HTR-8/SVneo (cell line): ENCODE data around the gene KLHL29.
A peak's percentile ranks its signal among the peaks of the same experiment; 100 is the strongest.

Source experiments
- DNase-seq: peaks from one replicate; pipeline ENCODE4 v3.0.0; 2011; ENCODE audit warnings: low spot score, mixed read lengths; ENCODE audit not compliant: insufficient read length
- FAIRE-seq: peaks from 2 replicates; lab custom pipeline; 2011; peaks lifted over from hg19 to GRCh38; lab: Jason Lieb, UNC

KLHL29 gene

DNA sequence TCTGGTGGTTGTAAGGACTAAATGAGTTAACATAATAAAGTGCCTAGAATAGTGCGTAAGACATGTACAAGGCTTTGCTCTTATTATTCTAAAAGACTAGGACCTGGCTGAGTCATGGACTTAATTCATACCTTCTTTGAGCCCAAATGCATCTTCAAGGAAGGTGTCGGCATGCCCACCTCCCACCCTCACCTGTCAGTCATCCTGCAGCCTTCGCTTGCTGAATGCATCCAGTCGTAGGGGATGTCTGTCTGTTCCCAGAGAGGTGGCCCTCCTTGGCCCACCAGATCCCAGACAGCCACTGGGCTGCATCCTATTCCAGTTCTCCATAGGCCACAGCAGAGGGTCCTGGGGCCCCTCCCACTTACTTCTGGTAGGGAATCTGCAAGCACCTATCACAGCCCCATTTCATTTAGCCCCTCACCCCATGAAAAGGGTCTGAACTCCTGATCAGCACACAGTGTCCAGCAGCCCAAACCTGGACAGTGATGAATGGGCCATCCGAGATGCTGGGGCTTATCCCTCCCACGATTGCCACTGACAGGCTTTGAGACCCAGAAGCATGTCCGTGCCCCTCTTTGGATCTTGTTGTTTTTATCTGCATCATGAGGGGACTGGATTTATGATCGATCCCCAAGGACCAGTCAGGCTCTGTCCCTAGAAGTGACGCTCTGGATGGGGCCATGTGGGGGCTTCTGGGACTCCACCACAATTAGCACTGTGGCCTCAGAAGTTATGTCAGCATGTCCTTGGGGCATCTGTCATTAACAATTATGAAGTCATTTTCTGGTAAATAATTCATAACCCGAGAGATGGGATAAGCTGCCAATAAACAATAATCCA is 101.1 kb downstream of the KLHL29 start:
- FAIRE-seq (no peak), DNase-seq (no peak)

DNA sequence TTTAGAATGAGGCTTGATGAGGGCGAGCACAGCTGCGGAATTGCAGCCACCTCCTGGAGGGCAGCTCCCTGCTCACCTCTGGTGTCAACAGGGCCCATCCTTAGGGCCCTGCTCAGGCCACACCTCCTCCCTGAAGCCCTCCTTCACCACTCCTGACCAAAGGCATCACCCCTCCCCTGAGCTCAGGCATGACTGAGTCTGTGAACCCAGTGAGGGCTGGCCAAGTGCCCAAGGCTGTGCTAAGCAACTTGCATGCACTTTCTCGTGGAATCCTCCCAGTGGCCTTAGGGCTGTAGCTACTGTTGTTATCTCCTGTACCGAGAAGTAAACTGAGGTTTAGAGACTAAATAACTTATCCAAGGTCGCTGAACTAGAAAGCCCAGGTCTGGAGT is 101.7 kb downstream of the KLHL29 start:
- DNase-seq (no peak), FAIRE-seq (no peak)

DNA sequence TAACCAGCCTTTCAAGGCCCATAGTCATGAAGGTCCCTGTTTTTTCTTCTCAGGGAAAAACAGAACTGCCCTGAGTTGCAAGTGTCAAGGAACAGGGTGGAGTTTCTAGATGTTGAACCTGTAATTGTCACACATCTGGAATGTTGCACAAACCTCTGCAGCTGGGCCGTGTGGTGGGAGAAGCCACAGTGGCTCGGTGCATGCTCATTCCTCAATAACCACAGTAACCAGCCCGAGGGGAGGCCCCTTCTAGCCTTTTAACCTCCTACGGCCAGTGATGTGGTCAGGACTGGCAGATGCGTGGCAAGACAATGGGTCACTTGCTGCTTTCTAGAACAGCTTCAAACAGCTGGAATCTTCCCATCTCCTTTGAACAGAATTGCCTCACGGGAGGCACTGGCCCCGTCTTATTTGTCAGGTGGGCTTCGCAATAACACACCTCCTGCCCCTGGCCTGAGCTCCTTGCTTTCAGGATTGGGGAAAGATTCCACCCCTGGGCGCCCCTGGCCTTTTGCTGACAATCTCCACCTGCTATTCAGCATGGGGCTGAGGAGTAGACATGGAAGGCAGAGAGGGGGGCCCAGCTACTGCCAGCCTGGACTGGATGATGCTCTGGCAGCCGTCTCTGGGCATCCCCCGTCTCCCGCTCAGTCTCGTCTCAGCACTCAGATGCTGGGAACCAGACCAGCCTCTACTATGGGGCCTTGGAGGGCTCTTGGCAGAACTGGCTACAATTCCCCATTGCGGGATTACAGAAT is 102.9 kb downstream of the KLHL29 start:
- FAIRE-seq (no peak), DNase-seq (no peak)

DNA sequence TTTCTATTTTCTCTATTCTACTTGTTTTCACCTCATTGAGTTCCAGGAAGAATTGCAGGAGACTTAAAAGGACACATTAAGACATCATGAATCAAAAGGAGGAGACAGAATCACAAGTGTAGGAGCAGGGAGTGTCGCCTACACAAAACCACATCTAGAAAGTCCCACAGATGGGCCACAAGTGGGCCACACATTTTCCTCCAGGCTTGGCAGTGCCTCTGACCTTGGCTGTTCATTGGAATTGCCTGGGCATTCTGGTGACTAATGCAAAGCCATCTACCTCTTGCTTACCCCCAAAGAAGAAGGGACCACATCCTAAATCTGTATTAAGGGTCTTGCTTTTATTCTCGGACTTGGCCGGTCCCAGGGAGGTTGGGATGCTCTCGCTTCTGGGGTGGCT is 103.6 kb downstream of the KLHL29 start:
- FAIRE-seq (no peak), DNase-seq (no peak)

DNA sequence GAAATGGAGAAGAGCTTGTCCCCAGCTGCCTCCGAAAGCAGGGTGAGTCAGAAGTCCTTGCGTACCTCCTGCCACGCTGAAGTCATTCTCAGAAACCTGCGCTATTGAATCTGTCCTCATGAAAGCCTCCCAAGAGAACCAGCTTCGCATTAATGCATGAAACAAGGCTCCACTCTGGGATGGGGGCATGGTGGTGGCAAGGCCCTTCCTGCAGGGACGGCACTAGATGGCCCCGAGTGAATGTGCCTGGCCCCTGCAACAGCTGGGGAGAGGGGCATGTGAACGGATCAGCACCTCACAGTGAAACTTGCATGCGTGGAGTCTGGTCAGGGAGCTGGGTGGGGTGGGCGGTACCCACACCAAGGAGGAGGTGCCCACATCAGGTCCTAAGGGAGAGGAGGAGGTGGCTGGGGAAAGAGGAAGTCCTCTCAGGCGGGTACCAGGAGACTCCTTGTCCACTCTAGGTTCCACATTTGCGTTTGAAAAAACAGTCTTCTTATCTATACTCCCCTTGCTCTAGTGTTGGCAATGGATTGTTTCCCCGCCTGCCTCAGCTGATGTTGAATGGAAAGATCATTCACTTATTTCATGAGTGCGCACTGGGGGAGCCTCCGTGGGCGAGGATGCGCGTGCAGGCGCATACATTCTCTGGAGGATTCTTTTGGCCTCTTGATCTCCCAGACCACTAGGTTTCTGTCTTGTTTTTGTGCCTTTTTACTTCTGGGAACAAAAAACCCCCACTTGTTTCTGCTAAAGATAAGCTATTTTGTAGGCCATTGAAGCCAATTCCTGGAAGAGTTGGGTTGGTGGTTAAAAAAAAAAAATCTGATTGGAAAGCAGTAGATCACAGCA is 104.7 kb downstream of the KLHL29 start:
- no peak for FAIRE-seq
- DNase-seq: no peak

DNA sequence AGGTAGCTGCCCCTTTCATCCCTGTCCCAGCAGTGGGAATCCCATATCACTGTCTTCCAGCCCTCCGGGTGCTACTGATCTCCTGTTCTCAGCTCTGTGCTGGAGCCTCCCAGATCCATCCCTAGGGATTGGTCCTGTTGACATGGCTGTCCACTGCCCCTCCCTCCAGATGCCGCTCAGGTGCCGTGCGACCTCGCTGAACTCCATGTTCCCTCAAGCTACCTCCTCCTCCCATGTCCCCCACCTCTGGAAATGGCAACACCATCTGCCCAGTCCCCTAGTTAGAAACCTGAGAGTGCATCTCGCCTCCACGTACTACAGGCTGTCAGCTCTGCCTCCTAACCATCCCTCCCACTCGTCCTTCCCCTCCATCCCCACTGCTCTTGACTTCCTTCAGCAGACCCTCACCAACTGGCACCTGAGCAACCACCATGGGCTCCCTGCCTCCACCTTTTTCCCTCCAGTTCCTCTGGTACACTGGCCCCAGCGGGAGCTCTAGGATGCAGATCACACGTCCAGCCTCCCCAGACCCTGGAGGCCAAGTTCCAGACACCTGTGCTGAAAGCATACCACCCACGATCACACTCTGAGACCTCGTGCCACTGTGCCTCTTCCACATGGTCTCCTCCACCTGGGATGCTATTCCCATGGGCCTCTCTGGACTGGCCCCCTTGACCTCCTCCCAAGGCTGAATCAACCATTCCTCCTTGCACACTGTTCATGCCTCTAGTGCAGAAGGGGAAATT is 106.8 kb downstream of the KLHL29 start:
- FAIRE-seq (no peak), DNase-seq (no peak)

DNA sequence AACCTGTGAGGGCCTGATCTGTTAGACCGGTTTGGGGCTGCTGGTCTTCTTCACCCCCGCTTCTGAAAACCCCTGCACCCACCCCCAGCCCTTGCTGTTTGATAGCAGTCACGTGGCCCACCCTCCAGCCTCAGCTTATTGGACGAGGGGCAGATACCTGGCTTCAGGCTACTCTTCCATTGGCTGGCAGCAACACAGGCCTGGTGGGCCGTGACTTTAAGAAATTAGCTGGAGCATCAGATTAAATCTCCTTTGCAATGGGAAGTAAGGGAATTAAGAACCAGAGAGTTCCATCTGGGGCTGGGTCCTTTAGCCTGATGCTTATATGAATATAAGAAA is 107.3 kb downstream of the KLHL29 start:
- DNase-seq: no peak
- no peak for FAIRE-seq

DNA sequence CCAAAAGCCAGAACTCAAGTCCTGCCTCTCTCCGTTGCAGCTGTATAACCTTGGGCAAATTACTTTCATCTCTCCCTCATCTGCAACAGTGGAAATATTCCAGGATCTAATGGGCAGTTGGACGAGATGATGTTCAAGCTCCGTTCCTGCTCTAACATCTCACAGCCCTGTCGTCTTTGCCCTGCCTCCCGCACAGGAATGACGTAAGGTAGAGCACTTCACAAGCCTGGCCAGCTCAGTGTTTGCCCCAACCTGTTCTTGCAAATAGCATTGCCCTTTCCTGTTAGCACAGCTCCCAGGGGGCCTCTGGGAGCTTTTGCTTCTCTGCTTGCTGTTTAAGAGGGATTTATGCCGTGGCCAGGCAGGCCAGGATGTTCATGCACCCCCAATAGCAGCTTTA is 107.9 kb downstream of the KLHL29 start:
- FAIRE-seq: no peak

DNA sequence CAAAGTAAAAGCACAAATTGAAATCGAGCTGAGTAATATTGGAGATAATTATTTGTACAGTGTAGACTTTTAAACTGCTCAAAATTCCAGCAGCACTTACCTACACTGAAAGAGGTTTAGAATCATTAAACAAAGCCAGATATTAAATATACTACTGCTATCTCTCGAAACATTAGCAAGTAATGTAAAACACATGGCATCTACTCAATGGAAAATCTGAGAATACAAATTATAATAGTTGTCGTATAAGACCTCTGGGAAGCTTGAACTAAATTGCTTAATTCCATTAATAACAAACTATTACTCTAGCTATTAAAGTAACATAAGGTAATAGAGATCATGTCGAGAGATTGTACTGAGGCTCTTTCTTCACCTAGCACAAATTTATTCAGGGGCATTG is 108.9 kb downstream of the KLHL29 start:
- DNase-seq (no peak), FAIRE-seq (no peak)

More for the DNA sequence above, 107.9 kb downstream of the KLHL29 start:
- no peak for DNase-seq

DNA sequence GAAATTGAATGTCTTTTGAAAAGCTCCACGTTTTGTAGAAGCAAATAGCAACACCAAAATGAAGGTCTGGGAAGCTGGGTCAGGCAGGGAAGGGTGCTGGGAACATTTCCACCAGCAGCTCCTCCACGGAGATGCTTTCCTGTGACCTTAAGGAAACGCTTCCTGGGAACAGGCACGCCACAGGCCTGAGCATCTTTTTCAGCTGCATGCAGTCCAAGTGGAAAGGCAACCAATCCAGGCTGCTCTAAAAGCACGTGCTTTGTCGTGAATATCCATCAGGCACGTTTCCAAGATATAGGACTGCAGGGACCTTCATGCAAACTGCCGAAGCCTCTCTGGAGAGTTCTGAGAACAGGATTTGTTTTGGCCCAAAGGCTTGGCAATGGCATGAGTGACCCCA is 109.3 kb downstream of the KLHL29 start:
- DNase-seq (no peak), FAIRE-seq (no peak)

DNA sequence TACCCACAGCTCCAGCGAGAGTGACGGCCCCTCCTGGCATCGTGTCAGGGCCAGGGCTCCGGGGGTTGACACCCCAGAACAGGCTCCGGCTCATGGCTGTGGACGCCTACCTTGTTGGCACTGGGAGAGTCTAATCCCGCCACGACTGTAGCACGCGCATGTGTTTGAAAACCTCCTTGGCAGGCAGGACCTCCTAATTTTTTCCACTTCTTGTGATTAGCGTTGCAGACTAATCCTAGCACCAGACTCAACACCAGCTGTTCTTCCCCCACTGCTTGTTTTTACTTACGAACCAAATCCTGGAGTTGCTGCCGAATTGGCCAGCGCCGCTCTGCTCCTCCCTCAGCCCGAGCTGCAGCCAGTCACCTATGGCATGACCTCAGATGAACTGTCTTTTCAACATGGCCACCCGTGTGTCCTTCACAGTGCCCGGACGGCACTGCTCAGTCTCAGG is 110.7 kb downstream of the KLHL29 start:
- DNase-seq: no peak
- FAIRE-seq: no peak

DNA sequence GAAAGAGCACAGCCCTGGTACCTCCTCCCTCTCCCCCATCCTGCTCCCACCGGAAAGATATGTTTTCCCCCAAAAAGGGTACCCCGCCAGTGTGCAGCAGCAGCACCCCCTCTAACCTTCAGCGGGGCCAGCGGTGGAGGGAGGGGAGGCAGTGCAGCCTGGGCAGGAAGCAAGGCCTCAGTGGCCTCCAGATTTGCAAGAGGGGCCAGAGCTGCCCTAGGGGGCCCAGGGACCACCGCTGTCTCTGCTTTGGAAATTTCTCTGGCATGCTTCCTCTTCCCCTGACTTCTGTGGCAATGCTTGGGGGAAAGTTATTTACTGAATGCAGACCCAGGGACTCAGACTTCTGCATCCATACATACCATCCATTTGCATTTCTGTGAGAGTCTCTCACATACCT is 111.5 kb downstream of the KLHL29 start:
- no peak for FAIRE-seq
- no peak for DNase-seq

DNA sequence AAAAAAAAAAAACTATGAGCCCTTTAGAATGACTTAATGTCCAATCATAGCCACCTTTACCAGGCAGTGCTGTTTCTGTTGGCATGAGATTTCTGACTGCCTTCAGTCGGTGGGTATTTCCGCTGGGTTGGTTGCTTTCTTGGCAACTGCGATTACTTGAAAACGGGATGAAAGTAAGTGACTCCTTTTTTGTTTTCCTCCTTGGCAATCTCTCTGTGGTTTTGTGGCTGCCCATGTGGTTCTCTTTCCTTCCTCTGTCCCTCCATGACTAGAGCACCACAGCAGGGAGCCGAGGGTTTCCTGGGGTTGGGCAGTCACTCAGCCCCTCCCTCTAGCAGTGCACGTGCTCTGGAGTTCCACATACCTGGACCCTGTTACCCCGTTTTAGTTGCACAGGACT is 112.1 kb downstream of the KLHL29 start:
- no peak for DNase-seq
- FAIRE-seq: no peak

DNA sequence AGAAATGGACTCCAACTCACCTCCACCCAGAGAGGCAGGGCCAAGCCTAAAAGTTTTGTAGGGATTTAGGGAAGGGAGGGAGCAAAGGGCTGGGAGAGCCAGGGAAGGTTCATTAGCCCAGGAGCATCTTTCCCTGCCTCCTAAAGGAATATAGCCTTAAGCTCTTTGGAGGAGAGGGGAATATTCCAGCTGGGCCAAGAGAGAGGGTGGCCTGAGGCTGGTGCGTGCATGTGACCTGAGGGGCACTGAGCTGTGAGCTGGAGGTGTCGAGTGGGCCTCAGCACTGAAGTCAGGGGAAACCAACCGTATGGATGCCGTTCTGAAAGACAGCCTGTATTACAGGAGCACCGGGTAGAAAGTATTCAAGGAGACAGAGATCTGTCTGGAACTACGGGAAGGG is 112.6 kb downstream of the KLHL29 start:
- no peak for FAIRE-seq
- no peak for DNase-seq

DNA sequence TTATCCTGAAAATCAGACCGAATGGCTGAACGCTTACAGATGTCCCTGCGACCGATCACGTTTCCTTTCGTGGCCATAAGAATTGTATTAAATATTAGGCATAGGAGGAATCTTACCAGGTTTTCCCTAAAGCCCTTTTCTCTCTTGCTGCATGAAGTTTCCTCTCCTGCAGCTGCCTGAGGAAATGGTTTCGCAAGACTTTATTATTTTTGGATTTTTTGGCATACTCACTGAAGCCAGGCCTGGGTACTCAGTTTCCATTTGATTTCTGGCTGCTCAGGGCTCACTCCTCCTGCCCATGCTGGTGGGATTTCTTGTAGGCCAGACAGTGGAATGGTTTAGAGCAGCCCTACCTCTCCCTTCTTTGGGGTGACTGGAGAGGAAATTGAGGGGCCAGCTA is 114.0 kb downstream of the KLHL29 start:
- FAIRE-seq (no peak), DNase-seq (no peak)

DNA sequence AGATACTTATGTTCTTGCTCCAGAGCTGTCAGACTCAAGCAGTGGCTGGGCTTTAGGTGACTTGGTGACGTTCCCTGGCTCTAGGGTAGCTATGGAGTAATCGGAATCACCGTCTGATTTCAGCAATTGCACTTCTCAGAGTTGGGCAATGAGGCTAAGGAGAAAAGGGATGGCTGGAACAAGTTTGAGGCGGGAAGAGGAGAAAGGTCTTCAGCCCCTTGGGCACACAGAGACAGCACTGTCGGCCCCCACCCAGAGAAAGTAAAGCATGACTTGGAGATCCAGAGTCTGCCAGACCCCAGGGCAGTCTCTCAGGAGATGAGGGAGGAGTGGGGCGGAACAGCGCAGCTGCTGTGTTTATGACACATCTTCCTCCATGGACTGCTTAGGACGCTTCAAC is 114.5 kb downstream of the KLHL29 start:
- FAIRE-seq (no peak), DNase-seq (no peak)

DNA sequence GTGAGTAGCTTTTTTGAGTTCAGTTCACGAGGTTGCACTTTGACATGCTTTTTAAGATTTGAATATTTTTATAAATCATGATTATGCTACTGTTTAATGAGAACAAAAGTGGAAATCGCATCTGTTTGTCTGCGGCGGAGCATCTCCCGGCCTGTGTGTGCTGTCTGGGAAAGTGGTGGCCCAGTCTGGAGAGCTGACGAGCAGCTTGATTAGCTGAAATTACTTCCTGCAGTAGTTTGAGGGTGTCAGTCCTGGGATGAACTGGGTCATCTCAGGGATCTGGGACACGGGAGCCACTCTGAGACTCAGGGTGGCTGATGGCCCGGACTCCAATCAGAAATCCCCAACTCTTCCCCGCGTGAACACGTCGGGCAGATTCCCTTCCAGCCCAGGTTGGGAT is 115.9 kb downstream of the KLHL29 start:
- no peak for FAIRE-seq
- no peak for DNase-seq

DNA sequence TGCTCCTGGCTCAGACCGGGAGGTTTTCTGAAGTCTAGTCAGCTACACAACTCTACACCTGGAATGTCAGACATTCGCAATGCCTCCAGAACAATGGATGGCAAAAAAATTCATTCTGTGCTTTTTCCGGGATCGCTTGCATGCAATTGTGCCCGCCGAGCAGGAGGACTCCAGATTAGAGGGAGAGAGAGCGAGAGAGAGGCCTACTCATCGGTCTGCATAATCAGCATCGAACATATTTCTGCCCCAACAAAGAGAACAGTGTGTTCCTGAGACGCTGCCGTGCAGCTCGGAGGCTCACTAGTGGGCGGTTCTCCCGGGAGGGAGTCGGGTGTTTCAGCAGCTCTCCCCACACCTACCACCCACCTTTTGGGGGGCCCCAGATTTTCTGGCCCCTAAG is 117.1 kb downstream of the KLHL29 start:
- FAIRE-seq (no peak), DNase-seq (no peak)

DNA sequence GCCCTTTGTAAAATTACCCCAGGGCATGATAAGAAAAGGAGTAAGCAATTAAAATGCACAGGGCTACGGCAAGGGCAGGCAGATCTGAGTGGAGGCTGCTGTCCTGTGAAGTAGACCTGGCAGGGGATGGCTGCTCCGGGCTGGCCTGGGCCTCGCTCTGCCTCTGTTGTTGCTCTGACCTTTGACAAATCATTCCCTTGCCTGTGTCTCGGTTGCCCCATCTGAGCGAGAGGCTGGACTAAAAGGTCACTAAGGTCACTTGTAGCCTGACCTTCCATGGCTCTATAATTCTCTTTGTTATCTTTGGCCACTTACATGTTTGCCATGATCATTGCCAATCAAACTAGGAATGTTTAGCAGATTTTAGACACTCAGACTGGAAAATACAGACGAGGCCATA is 118.1 kb downstream of the KLHL29 start:
- DNase-seq (no peak), FAIRE-seq (peak; percentile 42)

DNA sequence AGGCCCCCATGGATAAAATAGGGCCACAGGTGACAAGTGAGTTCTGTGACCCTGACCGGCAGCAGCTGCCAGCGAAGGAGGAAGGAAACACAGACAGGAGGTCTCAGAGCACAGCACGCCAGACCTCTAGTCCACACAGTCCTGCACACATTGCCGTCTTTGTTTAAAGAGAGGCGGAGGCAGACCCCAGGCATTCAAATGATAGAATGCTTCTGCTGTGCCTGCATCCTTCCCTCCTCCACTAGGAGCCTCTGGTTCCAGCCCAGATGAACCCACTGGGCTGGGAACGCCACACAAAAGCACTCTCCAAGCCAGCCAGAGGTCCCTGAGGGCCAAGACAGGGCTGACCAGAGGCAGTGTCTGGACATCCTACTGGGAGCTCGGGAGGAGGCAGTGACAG is 118.7 kb downstream of the KLHL29 start:
- DNase-seq (no peak), FAIRE-seq (no peak)
